ENCODE measurements around the gene PRPF39. TPM values are rescaled to one million over a fixed set of nuclear protein-coding genes. Genes with fewer than 3 reads are reported as not detected.

PRPF39 gene
- total and polyA plus RNA-seq, 8 donors: 13.2 to 36.8 (median 23.2) TPM

DNA sequence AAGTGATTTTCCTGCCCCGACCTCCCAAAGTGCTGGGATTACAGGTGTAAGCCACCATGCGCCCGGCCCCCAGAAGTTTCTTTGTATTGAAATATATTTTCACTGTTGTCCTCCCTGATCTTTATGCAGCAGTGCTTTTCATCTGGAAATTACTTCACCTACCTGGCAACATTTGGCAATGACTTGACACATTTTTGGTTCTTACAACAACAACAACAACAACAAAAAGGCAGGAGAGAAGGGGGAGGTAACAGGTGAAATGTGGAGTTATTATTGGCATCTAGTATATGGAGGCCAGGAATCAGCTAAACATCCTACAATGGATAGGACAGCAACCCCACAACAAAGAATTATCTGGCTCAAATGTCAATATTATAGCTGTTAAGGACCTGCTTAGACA lies 65.7 kb downstream of the PRPF39 start:
- Histone ChIP-seq H3K4me3 (no peak overlapping the region), H3K36me3 (no peaks in the 10 kb centered on the region), H3K27me3 (no peaks in the 10 kb centered on the region), H3K9me3 (no peaks in the 10 kb centered on the region), H3K4me1 (no peaks in the 10 kb centered on the region), H3K27ac (no peak overlapping the region)
- intact Hi-C loops (cut with DNase I): no loop called here
- TF ChIP-seq, protein P1, sequence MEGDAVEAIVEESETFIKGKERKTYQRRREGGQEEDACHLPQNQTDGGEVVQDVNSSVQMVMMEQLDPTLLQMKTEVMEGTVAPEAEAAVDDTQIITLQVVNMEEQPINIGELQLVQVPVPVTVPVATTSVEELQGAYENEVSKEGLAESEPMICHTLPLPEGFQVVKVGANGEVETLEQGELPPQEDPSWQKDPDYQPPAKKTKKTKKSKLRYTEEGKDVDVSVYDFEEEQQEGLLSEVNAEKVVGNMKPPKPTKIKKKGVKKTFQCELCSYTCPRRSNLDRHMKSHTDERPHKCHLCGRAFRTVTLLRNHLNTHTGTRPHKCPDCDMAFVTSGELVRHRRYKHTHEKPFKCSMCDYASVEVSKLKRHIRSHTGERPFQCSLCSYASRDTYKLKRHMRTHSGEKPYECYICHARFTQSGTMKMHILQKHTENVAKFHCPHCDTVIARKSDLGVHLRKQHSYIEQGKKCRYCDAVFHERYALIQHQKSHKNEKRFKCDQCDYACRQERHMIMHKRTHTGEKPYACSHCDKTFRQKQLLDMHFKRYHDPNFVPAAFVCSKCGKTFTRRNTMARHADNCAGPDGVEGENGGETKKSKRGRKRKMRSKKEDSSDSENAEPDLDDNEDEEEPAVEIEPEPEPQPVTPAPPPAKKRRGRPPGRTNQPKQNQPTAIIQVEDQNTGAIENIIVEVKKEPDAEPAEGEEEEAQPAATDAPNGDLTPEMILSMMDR (IDR thresholded peaks at IDR 0.05): no peak
- no peak for ATAC-seq
- FAIRE-seq: no peak
- DNase-seq: no peak
- WGBS, 2 donors: 89 to 99% methylated on average over 3 of the region's 3 CpGs

DNA sequence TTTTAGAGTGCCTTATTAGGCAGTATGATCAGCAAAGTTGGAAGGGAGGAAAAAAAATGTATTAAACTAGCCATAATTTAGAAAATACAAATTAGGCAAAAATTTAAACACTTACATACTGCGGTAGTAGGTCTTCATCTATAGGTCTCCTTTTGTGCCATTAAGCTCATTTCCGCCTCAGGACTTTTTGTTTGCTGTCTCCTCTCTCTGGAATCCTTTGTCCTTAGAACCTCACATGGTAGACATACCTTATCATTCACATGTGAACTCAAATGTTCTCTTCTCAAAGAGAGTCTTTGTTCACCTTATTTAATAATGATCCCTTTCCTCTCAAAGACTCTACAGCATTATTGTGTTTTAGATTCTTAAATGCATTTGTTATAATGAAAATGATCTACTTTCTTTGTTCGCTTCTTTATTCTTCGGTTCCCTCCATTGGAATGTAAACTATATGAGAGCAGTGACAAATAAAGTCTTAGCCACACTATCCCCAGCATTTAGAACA lies 66.5 kb downstream of the PRPF39 start:
- no peak for DNase-seq
- Histone ChIP-seq H3K36me3 (no peaks in the 10 kb centered on the region), H3K9me3 (no peaks in the 10 kb centered on the region), H3K4me1 (no peaks in the 10 kb centered on the region), H3K27ac (no peak overlapping the region), H3K27me3 (no peaks in the 10 kb centered on the region), H3K4me3 (no peak overlapping the region)
- no peak for ATAC-seq
- WGBS, 2 donors: 93 to 94% methylated on average over 4 of the region's 4 CpGs
- FAIRE-seq: no peak
- intact Hi-C loops (cut with DNase I): no loop called here
- TF ChIP-seq, protein P1 (IDR thresholded peaks at IDR 0.05): no peak

DNA sequence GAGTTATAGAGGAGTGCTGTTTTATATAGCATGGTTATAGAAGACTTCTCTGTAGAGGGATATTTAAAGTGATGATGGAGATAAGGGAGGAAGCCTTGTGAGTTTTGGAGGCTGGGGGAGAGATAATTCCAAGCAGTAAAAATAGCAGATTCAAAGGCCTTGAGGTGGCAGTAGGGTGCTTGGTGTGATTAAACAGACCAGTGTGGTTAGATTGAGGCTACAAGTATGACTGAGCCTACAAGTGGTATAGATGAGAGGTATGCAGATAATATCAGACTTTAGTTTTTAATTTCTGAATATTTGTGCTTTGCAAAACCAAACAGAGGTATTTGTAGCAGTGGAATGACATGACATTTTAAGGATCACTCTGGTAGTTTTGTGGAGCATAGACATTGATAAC lies 72.2 kb downstream of the PRPF39 start:
- DNase-seq (no peak), ATAC-seq (no peak), FAIRE-seq (no peak)
- Histone ChIP-seq H3K4me3 (no peak overlapping the region), H3K27me3 (no peaks in the 10 kb centered on the region), H3K9me3 (no peaks in the 10 kb centered on the region), H3K4me1 (no peaks in the 10 kb centered on the region), H3K36me3 (no peaks in the 10 kb centered on the region), H3K27ac (no peak overlapping the region)
- intact Hi-C loops (cut with DNase I): no loop called here
- TF ChIP-seq, protein P1 (IDR thresholded peaks at IDR 0.05): no peak

Other genes with a start within 250 kb of the PRPF39 start
- 1 to 10 TPM; 5.1 to 9.2 (median 6.1) TPM for gene KLHL28, start 122.2 kb upstream of the PRPF39 start, total RNA-seq
- gene KLHL28, start 122.2 kb upstream of the PRPF39 start, polyA plus RNA-seq: 1 to 10 TPM; 1.5 to 2.5 TPM
- 10 to 100 TPM in 1 of 6 donors, 1 to 10 TPM in 5; 6.6 to 13.3 (median 7.8) TPM for gene TOGARAM1, start 121.9 kb upstream of the PRPF39 start, total RNA-seq
- gene TOGARAM1, start 121.9 kb upstream of the PRPF39 start, polyA plus RNA-seq: 1 to 10 TPM; 3.4 to 7.3 TPM
- 10 to 100 TPM; 11.0 to 28.4 (median 13.9) TPM for gene FKBP3, start 50.4 kb downstream of the PRPF39 start, total RNA-seq
- 10 to 100 TPM; 44.6 to 65.3 TPM for gene FKBP3, start 50.4 kb downstream of the PRPF39 start, polyA plus RNA-seq
- gene FANCM, start 51.8 kb downstream of the PRPF39 start, total RNA-seq: 1 to 10 TPM; 1.7 to 3.8 (median 2.1) TPM
- 1 to 10 TPM; 1.7 to 1.8 TPM for gene FANCM, start 51.8 kb downstream of the PRPF39 start, polyA plus RNA-seq
- 10 to 100 TPM in 1 of 6 donors, 1 to 10 TPM in 5; 4.4 to 13.6 (median 7.2) TPM for gene MIS18BP1, start 169.1 kb downstream of the PRPF39 start, total RNA-seq
- 1 to 10 TPM; 3.8 to 8.2 TPM for gene MIS18BP1, start 169.1 kb downstream of the PRPF39 start, polyA plus RNA-seq

Data from pancreas (tissue), 10 donors.